Putamen (tissue), 1 donor: ENCODE data around the gene CPT2.

Source experiments
- DNase-seq: peaks from one replicate; pipeline ENCODE4 v3.0.0-alpha.2; 2016; ENCODE audit warnings: low spot score

CPT2 gene

DNA sequence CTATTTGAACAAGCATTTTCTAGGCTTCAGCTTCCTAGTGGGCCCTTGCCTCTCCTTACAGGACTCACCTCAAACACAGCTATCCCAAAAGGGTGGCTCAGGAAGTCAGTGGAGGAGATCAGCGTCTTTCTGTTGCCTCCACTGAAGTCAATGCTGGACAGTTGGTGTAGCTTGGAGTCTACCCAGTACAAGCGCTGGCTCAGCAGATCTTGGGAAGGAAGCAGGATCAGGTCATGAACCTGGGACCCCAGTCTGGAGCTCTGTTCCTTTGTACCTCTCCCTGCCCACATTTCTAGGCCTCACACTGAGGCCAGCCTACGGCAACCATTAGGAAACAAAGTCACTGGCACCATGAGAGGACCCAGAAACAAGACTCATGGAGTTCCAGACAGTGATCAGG, 65.4 kb downstream of the CPT2 start:
- DNase-seq = no peak
